H1 (cell line): ENCODE measurements around the gene HEATR9. TPM values are rescaled to one million over a fixed set of nuclear protein-coding genes. Genes with fewer than 3 reads are reported as not detected.

Source experiments
- CTCF ChIA-PET: fragments of 300-600 bp; sonication (Branson Sonifier 250); formaldehyde crosslinking; loops from one replicate; lab custom pipeline; 2021; ENCODE audit not compliant: partially characterized antibody; lab: Charles Lee
- POLR2A ChIA-PET: fragments of 300-600 bp; sonication (Branson Sonifier 250); formaldehyde crosslinking; loops from one replicate; lab custom pipeline; 2021; ENCODE audit warnings: inconsistent platforms; ENCODE audit not compliant: partially characterized antibody; lab: Charles Lee
- DNase-seq, 2 experiments: peaks; one replicate each; pipeline versions ENCODE4 v3.0.0 to v3.0.0-alpha.2; 2010 to 2022; ENCODE audit warnings: low spot score in 2 of 2, low read depth in 1 of 2, mixed read lengths in 1 of 2
- FAIRE-seq: peaks from 2 replicates; lab custom pipeline; 2011; peaks lifted over from hg19 to GRCh38; lab: Jason Lieb, UNC
- H2AFZ ChIP-seq: 2 replicates; pipeline ENCODE4 v1.8.1; 2012; ENCODE audit warnings: low read length, inconsistent platforms
- H2AK5ac ChIP-seq: 2 replicates; pipeline ENCODE4 v1.6.1; 2013; ENCODE audit warnings: low read depth, low read length
- H2BK120ac ChIP-seq: replicated peaks from 2 replicates; pipeline ENCODE3; 2013; ENCODE audit warnings: low read depth, low read length, inconsistent platforms
- H2BK12ac ChIP-seq: 2 replicates; pipeline ENCODE4 v1.6.1; 2013; ENCODE audit warnings: low read depth, low read length
- H2BK15ac ChIP-seq: 2 replicates; pipeline ENCODE4 v1.6.1; 2013; ENCODE audit warnings: low read length
- H2BK20ac ChIP-seq: 2 replicates; pipeline ENCODE4 v1.6.1; 2013; ENCODE audit warnings: low read length
- H2BK5ac ChIP-seq: 2 replicates; pipeline ENCODE4 v1.6.1; 2013; ENCODE audit warnings: low read depth, low read length
- H3K14ac ChIP-seq: 2 replicates; pipeline ENCODE4 v1.6.1; 2013; ENCODE audit warnings: inconsistent platforms; ENCODE audit not compliant: insufficient read length
- H3K18ac ChIP-seq: 2 replicates; pipeline ENCODE4 v1.6.1; 2013; ENCODE audit warnings: low read length; ENCODE audit errors: extremely low read depth
- H3K23ac ChIP-seq: 2 replicates; pipeline ENCODE4 v1.6.1; 2013; ENCODE audit warnings: inconsistent platforms; ENCODE audit not compliant: insufficient read length
- H3K23me2 ChIP-seq: 2 replicates; pipeline ENCODE4 v1.6.1; 2013; ENCODE audit warnings: low read depth, low read length
- H3K27ac ChIP-seq: 2 replicates; pipeline ENCODE4 v1.6.1; 2011; ENCODE audit warnings: low read depth, low read length, inconsistent platforms
- H3K27me3 ChIP-seq, 4 experiments: replicated peaks in 1 of 4; 1 replicate in 1 of 4; 2 replicates in 3 of 4; pipeline versions ENCODE4 v1.6.1 to v1.8.1; 2011 to 2013; ENCODE audit warnings: low read length in 3 of 4, mild to moderate bottlenecking in 3 of 4, inconsistent platforms in 2 of 4, mixed read lengths in 2 of 4, moderate library complexity in 1 of 4; ENCODE audit not compliant: control insufficient read depth in 3 of 4, insufficient read depth in 3 of 4; ENCODE audit errors: extremely low read depth in 1 of 4
- H3K36me3 ChIP-seq, 4 experiments: 2 replicates each; pipeline versions ENCODE4 v1.6.1 to v1.8.1; 2011 to 2013; ENCODE audit warnings: mild to moderate bottlenecking in 4 of 4, low read length in 3 of 4, moderate library complexity in 2 of 4, control low read depth in 1 of 4, inconsistent platforms in 1 of 4; ENCODE audit not compliant: insufficient read depth in 4 of 4, control insufficient read depth in 2 of 4
- H3K4ac ChIP-seq: replicated peaks from 2 replicates; pipeline ENCODE3; 2013; ENCODE audit warnings: low read length, low read depth, mixed read lengths, inconsistent platforms; ENCODE audit not compliant: insufficient read length
- H3K4me1 ChIP-seq, 4 experiments: replicated peaks in 1 of 4; 1 replicate in 1 of 4; 2 replicates in 3 of 4; pipeline versions ENCODE4 v1.6.1 to v1.8.1; 2011 to 2013; ENCODE audit warnings: low read length in 3 of 4, inconsistent platforms in 2 of 4, mixed read lengths in 1 of 4; ENCODE audit not compliant: insufficient read depth in 4 of 4, control insufficient read depth in 3 of 4
- H3K4me2 ChIP-seq, 2 experiments: 2 replicates each; pipeline versions ENCODE4 v1.6.1 to v1.8.1; 2011 to 2013; ENCODE audit warnings: low read depth in 2 of 2, low read length in 2 of 2, control low read depth in 1 of 2, inconsistent platforms in 1 of 2, mild to moderate bottlenecking in 1 of 2; ENCODE audit not compliant: insufficient read depth in 1 of 2
- H3K4me3 ChIP-seq, 4 experiments: fragments of 200-600, 300-600 bp in 1 of 4; sonication (generic), shearing (Covaris generic), sonication (Bioruptor Twin) in 1 of 4; 2 replicates each; pipeline versions ENCODE4 v1.5.1 to v1.8.1; 2011 to 2016; ENCODE audit warnings: low read length in 4 of 4, low read depth in 3 of 4, control low read depth in 2 of 4, inconsistent platforms in 2 of 4, mild to moderate bottlenecking in 2 of 4, mixed read lengths in 1 of 4, moderate library complexity in 1 of 4; ENCODE audit not compliant: insufficient read depth in 2 of 4; ENCODE audit errors: extremely low read depth in 1 of 4
- H3K56ac ChIP-seq: replicated peaks from 2 replicates; pipeline ENCODE3; 2013; ENCODE audit warnings: low read depth, mild to moderate bottlenecking, mixed read lengths, low read length, inconsistent platforms; ENCODE audit not compliant: insufficient read length
- H3K79me1 ChIP-seq: 2 replicates; pipeline ENCODE4 v1.6.1; 2013; ENCODE audit warnings: low read depth, low read length, control low read depth
- H3K79me2 ChIP-seq, 2 experiments: 2 replicates each; pipeline versions ENCODE4 v1.6.1 to v1.8.1; 2012 to 2013; ENCODE audit warnings: low read length in 2 of 2, mild to moderate bottlenecking in 2 of 2, inconsistent platforms in 1 of 2; ENCODE audit not compliant: insufficient read depth in 2 of 2, control insufficient read depth in 1 of 2
- H3K9ac ChIP-seq, 4 experiments: replicated peaks in 1 of 4; 1 replicate in 1 of 4; 2 replicates in 3 of 4; pipeline versions ENCODE4 v1.6.1 to v1.8.1; 2011 to 2013; ENCODE audit warnings: low read depth in 3 of 4, low read length in 3 of 4, control low read depth in 2 of 4, mild to moderate bottlenecking in 2 of 4, moderate library complexity in 2 of 4, inconsistent platforms in 1 of 4; ENCODE audit errors: extremely low read depth in 1 of 4
- H3K9me3 ChIP-seq, 2 experiments: 2 replicates each; pipeline versions ENCODE4 v1.6.1 to v1.8.1; 2012 to 2013; ENCODE audit warnings: mild to moderate bottlenecking in 2 of 2, moderate library complexity in 2 of 2, control low read depth in 1 of 2, inconsistent platforms in 1 of 2, low read depth in 1 of 2, low read length in 1 of 2, mixed read lengths in 1 of 2; ENCODE audit not compliant: insufficient read depth in 2 of 2
- H4K20me1 ChIP-seq, 2 experiments: replicated peaks in 1 of 2; 2 replicates each; pipeline versions ENCODE3 to v1.8.1; 2011 to 2013; ENCODE audit warnings: inconsistent platforms in 2 of 2, low read length in 2 of 2, mild to moderate bottlenecking in 1 of 2; ENCODE audit not compliant: insufficient read depth in 2 of 2, control insufficient read depth in 1 of 2
- H4K5ac ChIP-seq: 2 replicates; pipeline ENCODE4 v1.6.1; 2013; ENCODE audit warnings: low read length, low read depth, mixed read lengths, inconsistent platforms; ENCODE audit not compliant: insufficient read length
- H4K8ac ChIP-seq: 2 replicates; pipeline ENCODE4 v1.8.0; 2013; ENCODE audit warnings: mild to moderate bottlenecking, moderate library complexity, low read length, inconsistent platforms; ENCODE audit not compliant: insufficient read depth; ENCODE audit errors: extremely low read depth
- H4K91ac ChIP-seq: replicated peaks from 2 replicates; pipeline ENCODE3; 2013; ENCODE audit warnings: low read length, mixed read lengths, inconsistent platforms; ENCODE audit not compliant: insufficient read length
- ASH2L ChIP-seq: fragments of 200-600, 300-600 bp; sonication (generic); IDR thresholded peaks from one replicate; pipeline ENCODE4 v1.7.1; 2017; ENCODE audit warnings: low read length
- CHD1 ChIP-seq: IDR thresholded peaks from 2 replicates; pipeline ENCODE4 v1.6.1; 2012; ENCODE audit warnings: low read depth, low read length, improper control_type of control experiment
- CTCF ChIP-seq, 3 experiments: IDR thresholded peaks; 1 replicate in 2 of 3; 2 replicates in 1 of 3; pipeline versions ENCODE4 v1.5.1 to v1.6.1; 2011; ENCODE audit warnings: low read length in 3 of 3, mild to moderate bottlenecking in 3 of 3, inconsistent platforms in 2 of 3, low read depth in 1 of 3, moderate library complexity in 1 of 3; ENCODE audit not compliant: insufficient read depth in 1 of 3; ENCODE audit errors: control extremely low read depth in 1 of 3
- EGR1 ChIP-seq: IDR thresholded peaks from 2 replicates; pipeline ENCODE4 v1.6.1; 2011; ENCODE audit warnings: low read depth, low read length, borderline replicate concordance
- FOSL1 ChIP-seq: IDR thresholded peaks from 2 replicates; pipeline ENCODE4 v1.6.1; 2011; ENCODE audit warnings: mild to moderate bottlenecking, low read depth, low read length, moderate library complexity; ENCODE audit not compliant: insufficient read depth
- GABPA ChIP-seq: IDR thresholded peaks from 2 replicates; pipeline ENCODE4 v1.6.1; 2011; ENCODE audit warnings: mild to moderate bottlenecking, low read length, moderate library complexity, borderline replicate concordance; ENCODE audit not compliant: insufficient read depth
- KDM5A ChIP-seq: fragments of 200-600 bp; IDR thresholded peaks from 2 replicates; pipeline ENCODE4 v1.7.1; 2012; ENCODE audit warnings: mild to moderate bottlenecking, low read length, inconsistent platforms, mixed read lengths
- MAFK ChIP-seq: IDR thresholded peaks from 2 replicates; pipeline ENCODE4 v1.6.1; 2012; ENCODE audit warnings: low read depth, mild to moderate bottlenecking, improper control_type of control experiment, low read length
- POLR2AphosphoS5 ChIP-seq: IDR thresholded peaks from 2 replicates; pipeline ENCODE4 v1.6.1; 2011; ENCODE audit warnings: low read depth, low read length
- SP4 ChIP-seq: IDR thresholded peaks from 2 replicates; pipeline ENCODE4 v1.6.1; 2012; ENCODE audit warnings: low read length, inconsistent platforms
- SRF ChIP-seq: IDR thresholded peaks from 2 replicates; pipeline ENCODE4 v1.6.1; 2011; ENCODE audit warnings: mild to moderate bottlenecking, low read depth, low read length, moderate library complexity
- SUZ12 ChIP-seq: fragments of 200-600 bp; sonication (generic); IDR thresholded peaks from 2 replicates; pipeline ENCODE4 v1.6.1; 2012; ENCODE audit warnings: mild to moderate bottlenecking, inconsistent platforms, low read length, moderate library complexity, mixed read lengths
- whole genome bisulfite sequencing, 2 experiments: shearing (Covaris generic) in 1 of 2; methylation state at CpG; one replicate each; pipeline versions ENCODE4 v1.1.6 to v1.1.7; 2013 to 2015; ENCODE audit warnings: low lambda C conversion rate in 2 of 2, mixed read lengths in 2 of 2, inconsistent platforms in 1 of 2, low coverage in 1 of 2, missing lambda C conversion rate in 1 of 2; ENCODE audit not compliant: insufficient replicate concordance in 2 of 2, insufficient coverage in 1 of 2, insufficient read length in 1 of 2; ENCODE audit errors: extremely low coverage in 1 of 2, missing lambda C conversion rate in 1 of 2; 5-methylcytosine and 5-hydroxymethylcytosine counted together
- polyA plus RNA-seq, 7 experiments: library from polyadenylated mRNA; depleted of rRNA in 3 of 7; stranded (reverse) in 5 of 7; unstranded in 2 of 7; fragments of >200 nt in 5 of 7; fragments of 200-250 nt in 2 of 7; gene quantifications; 1 replicate in 5 of 7; 2 replicates in 1 of 7; 4 replicates in 1 of 7; pipeline versions ENCODE4 v1.2.1 to v1.2.3, GENCODE V29; 2011 to 2013; ENCODE audit warnings: missing spikeins in 2 of 7, mixed read lengths in 2 of 7
- total RNA-seq: library from RNA; stranded (reverse); fragmentation: NEBNext Ultra II Directional; extraction: Animal tissue kit (Norgen Biotek cat#: 25700); gene quantifications from 2 replicates; pipeline ENCODE4 v1.2.1, GENCODE V29; 2021

The HEATR9 gene
- total and polyA plus RNA-seq, 2 of the 8 experiments (the other 6 are each of a cell fraction or from before 2014, with no cell fraction given): not detected

- no peak overlapping the region for H2BK15ac ChIP-seq
- H2AK5ac ChIP-seq: no peak overlapping the region
- H3K18ac ChIP-seq: no peak overlapping the region
- H2AFZ ChIP-seq: no peak overlapping the region
- no peaks in the 10 kb centered on the region for H3K79me1 ChIP-seq
- peaks cover 0 to 2% (median 0%) of the 10 kb centered on the region in 4 experiments; a peak in 3 of 8 replicates for H3K36me3 ChIP-seq
- no peaks in the 10 kb centered on the region for H3K79me2 ChIP-seq
- ChIA-PET CTCF (no interaction called here), POLR2A (no interaction called here)
- H4K91ac ChIP-seq: no peak overlapping the region
- H2BK5ac ChIP-seq: no peak overlapping the region
- no peak overlapping the region for H3K4me3 ChIP-seq
- H3K9ac ChIP-seq: no peak overlapping the region
- 93% methylated on average over 25 of the region's 29 CpGs; no CpG with 5 or more reads in 1 of the 2 experiments for WGBS, 2 experiments
- no peak overlapping the region for H4K5ac ChIP-seq
- no peak overlapping the region for H2BK120ac ChIP-seq
- H3K23me2 ChIP-seq: no peaks in the 10 kb centered on the region
- no peak for FAIRE-seq
- no peak for DNase-seq
- no peaks in the 10 kb centered on the region for H4K20me1 ChIP-seq
- no peak overlapping the region for H2BK20ac ChIP-seq
- peaks cover 24 to 29% of the 10 kb centered on the region in 2 experiments for H3K9me3 ChIP-seq
- no peak overlapping the region for H3K14ac ChIP-seq
- no peaks in the 10 kb centered on the region for H3K4me1 ChIP-seq
- H4K8ac ChIP-seq: no peak overlapping the region
- no peak overlapping the region for H3K56ac ChIP-seq
- no peak overlapping the region for H3K23ac ChIP-seq
- no peak overlapping the region for H2BK12ac ChIP-seq
- H3K27ac ChIP-seq: no peak overlapping the region
- H3K27me3 ChIP-seq: no peaks in the 10 kb centered on the region
- H3K4me2 ChIP-seq: no peak overlapping the region
- H3K4ac ChIP-seq: no peak overlapping the region
- TF ChIP-seq CHD1 (no peak), GABPA (no peak), CTCF (IDR thresholded peaks at IDR 0.05; ENCODE audit: control extremely low read depth in 1 of 3, insufficient read depth in 1 of 3, low read depth in 1 of 3, low read length in 3 of 3) (no peak), SP4 (no peak), MAFK (no peak), SRF (no peak), KDM5A (no peak), EGR1 (no peak), POLR2AphosphoS5 (no peak), ASH2L (no peak), SUZ12 (no peak), FOSL1 (no peak)
Measured at GRCh38 chr17:35917519-35918213, 49.0 kb upstream of the HEATR9 start.
